ENCODE data around the gene MATK. TPM values are rescaled to one million over a fixed set of nuclear protein-coding genes. Genes with fewer than 3 reads are reported as not detected.

MATK gene
- total and polyA plus RNA-seq, 2 donors from 2014 or later, result 2.7 to 4.2 TPM

DNA sequence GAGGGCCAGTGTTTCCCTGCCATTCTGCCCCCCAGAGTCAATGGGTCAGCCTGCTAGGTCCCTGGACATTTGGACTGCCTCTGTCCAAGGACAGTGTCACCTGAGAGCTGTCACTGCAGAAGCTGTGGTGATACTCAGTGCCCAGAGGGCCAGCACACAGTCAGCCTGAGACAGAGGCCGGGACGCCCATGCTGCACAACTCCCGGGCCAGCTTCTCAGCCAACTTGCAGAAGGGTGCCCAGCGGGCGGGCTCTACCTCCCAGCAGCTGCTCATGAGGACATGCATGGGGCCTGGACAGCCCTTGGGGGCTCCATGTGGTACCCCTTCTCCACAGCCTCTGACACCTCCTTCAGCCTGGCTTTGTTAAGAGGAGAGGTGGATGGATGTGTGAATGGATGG lies 10.3 kb downstream of the MATK start:
- no peak overlapping the region for H3K4me3 ChIP-seq (ENCODE audit: low read length in 3 of 3)
- FAIRE-seq, result no peak
- no peak for DNase-seq
- TF ChIP-seq, protein P1, sequence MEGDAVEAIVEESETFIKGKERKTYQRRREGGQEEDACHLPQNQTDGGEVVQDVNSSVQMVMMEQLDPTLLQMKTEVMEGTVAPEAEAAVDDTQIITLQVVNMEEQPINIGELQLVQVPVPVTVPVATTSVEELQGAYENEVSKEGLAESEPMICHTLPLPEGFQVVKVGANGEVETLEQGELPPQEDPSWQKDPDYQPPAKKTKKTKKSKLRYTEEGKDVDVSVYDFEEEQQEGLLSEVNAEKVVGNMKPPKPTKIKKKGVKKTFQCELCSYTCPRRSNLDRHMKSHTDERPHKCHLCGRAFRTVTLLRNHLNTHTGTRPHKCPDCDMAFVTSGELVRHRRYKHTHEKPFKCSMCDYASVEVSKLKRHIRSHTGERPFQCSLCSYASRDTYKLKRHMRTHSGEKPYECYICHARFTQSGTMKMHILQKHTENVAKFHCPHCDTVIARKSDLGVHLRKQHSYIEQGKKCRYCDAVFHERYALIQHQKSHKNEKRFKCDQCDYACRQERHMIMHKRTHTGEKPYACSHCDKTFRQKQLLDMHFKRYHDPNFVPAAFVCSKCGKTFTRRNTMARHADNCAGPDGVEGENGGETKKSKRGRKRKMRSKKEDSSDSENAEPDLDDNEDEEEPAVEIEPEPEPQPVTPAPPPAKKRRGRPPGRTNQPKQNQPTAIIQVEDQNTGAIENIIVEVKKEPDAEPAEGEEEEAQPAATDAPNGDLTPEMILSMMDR (IDR thresholded peaks at IDR 0.05; ENCODE audit: borderline replicate concordance, extremely low read depth, insufficient read depth), result no peak
- no peaks in the 10 kb centered on the region for H3K36me3 ChIP-seq (ENCODE audit: control insufficient read depth in 2 of 3, insufficient read depth in 3 of 3, low read length in 3 of 3)
- no peaks in the 10 kb centered on the region for H3K27me3 ChIP-seq (ENCODE audit: control insufficient read depth, insufficient read depth, low read length)
- H3K4me1 ChIP-seq (ENCODE audit: control insufficient read depth in 2 of 3, insufficient read depth in 2 of 3, low read depth in 1 of 3, low read length in 3 of 3), result no peaks in the 10 kb centered on the region
- H3K9ac ChIP-seq (ENCODE audit: low read length in 3 of 3), result no peak overlapping the region
- H3K9me3 ChIP-seq (ENCODE audit: control insufficient read depth in 2 of 3, insufficient read depth in 1 of 3, low read length in 3 of 3), result no peaks in the 10 kb centered on the region
- H3K27ac ChIP-seq (ENCODE audit: low read depth in 2 of 2, low read length in 2 of 2), result no peak overlapping the region
- intact Hi-C loops (cut with DNase I), result no loop called here

DNA sequence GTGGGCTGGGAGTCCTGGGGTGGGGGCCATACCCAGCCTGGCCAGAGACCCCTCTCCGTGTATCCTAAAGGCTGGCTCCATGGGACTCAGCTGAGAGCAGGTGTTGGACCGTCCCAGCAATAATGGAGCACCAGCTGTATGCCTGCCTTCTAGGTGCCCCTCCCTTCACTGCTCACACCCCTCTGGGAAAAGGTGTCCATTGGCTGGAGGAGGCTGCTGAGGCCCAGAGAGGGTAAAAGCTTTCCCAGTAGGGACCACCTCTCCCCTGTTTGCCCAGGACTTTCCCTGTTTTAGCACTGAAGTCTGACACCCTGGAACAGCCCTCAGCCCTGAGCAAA lies 10.8 kb downstream of the MATK start:
- no peak overlapping the region for H3K9ac ChIP-seq (ENCODE audit: low read length in 3 of 3)
- no peaks in the 10 kb centered on the region for H3K9me3 ChIP-seq (ENCODE audit: control insufficient read depth in 2 of 3, insufficient read depth in 1 of 3, low read length in 3 of 3)
- H3K36me3 ChIP-seq (ENCODE audit: control insufficient read depth in 2 of 3, insufficient read depth in 3 of 3, low read length in 3 of 3), result no peaks in the 10 kb centered on the region
- H3K27me3 ChIP-seq (ENCODE audit: control insufficient read depth, insufficient read depth, low read length), result no peaks in the 10 kb centered on the region
- intact Hi-C loops (cut with DNase I), result no loop called here
- TF ChIP-seq, protein P1 (IDR thresholded peaks at IDR 0.05; ENCODE audit: borderline replicate concordance, extremely low read depth, insufficient read depth), result no peak
- no peak overlapping the region for H3K27ac ChIP-seq (ENCODE audit: low read depth in 2 of 2, low read length in 2 of 2)
- no peaks in the 10 kb centered on the region for H3K4me1 ChIP-seq (ENCODE audit: control insufficient read depth in 2 of 3, insufficient read depth in 2 of 3, low read depth in 1 of 3, low read length in 3 of 3)
- FAIRE-seq (no peak), DNase-seq (no peak)
- no peak overlapping the region for H3K4me3 ChIP-seq (ENCODE audit: low read length in 3 of 3)

DNA sequence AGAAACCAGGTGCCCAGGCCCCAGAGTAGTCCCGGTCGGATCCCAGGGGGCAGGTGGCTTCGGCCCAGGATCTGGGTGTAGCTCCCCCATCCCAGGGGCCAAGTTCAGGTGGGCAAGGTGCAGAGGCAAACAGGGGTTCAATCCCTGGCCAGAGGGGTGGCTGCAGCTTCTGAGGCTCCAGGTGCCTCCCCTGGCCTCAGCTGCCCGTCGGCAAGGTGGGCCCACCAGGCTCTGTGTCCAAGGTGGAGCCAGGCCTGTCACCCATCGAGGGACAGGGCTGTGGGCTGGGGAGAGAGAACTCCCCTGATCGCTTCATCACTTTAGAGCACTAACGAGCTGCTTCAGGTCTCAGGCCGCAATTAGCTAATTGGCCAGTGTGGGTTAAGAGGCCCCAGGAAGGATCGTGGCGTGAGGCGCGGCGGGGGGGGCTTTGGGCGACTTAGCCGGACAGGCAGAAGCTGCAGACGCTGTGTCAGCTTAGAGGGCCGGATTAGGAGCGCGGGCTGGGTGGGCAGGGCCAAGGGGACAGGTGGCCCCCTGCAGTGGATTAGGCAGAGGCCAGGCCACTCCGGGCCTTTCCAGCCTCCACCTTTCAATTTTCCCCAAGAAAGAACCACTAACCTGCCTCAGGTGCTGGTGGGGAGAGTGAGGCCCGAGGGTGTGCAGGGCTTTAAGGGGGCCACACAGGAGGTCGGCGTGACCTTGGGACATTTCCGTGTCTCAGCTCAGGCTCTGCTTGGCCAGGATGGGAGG lies 11.4 kb downstream of the MATK start:
- no peaks in the 10 kb centered on the region for H3K9me3 ChIP-seq (ENCODE audit: control insufficient read depth in 2 of 3, insufficient read depth in 1 of 3, low read length in 3 of 3)
- no peaks in the 10 kb centered on the region for H3K4me1 ChIP-seq (ENCODE audit: control insufficient read depth in 2 of 3, insufficient read depth in 2 of 3, low read depth in 1 of 3, low read length in 3 of 3)
- H3K4me3 ChIP-seq (ENCODE audit: low read length in 3 of 3), result no peak overlapping the region
- H3K27ac ChIP-seq (ENCODE audit: low read depth in 2 of 2, low read length in 2 of 2), result no peak overlapping the region
- H3K27me3 ChIP-seq (ENCODE audit: control insufficient read depth, insufficient read depth, low read length), result no peaks in the 10 kb centered on the region
- FAIRE-seq (no peak), DNase-seq (no peak)
- TF ChIP-seq, protein P1 (IDR thresholded peaks at IDR 0.05; ENCODE audit: borderline replicate concordance, extremely low read depth, insufficient read depth), result no peak
- intact Hi-C loops (cut with DNase I), result no loop called here
- H3K36me3 ChIP-seq (ENCODE audit: control insufficient read depth in 2 of 3, insufficient read depth in 3 of 3, low read length in 3 of 3), result no peaks in the 10 kb centered on the region
- H3K9ac ChIP-seq (ENCODE audit: low read length in 3 of 3), result no peak overlapping the region
